ENCODE data around the gene ADGRA3. TPM values are rescaled to one million over a fixed set of nuclear protein-coding genes. Genes with fewer than 3 reads are reported as not detected.

ADGRA3 gene
- total RNA-seq, 1 donor from 2014 or later = 18.5 TPM

DNA sequence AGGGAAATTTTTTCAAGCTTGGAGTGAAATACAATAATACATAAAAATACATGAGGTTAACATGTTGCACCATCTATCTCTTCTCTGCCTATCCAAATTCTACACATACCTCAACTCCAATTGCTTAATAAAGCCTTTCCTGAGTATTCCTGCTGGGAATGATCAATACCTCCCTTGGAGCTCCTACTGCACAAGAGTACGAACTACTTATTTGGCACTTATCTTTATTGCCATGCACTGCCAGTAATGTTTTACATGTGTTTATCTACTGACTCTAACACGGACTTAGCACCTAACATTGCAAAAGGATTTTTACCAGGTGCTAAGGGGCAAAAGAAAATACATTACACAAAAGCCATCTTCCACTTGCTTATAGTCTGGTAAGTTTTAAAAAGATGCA lies 80.2 kb downstream of the ADGRA3 start:
- H3K4me1 ChIP-seq = no peaks in the 10 kb centered on the region
- H3K4me3 ChIP-seq = no peak overlapping the region
- TF ChIP-seq, protein P1, sequence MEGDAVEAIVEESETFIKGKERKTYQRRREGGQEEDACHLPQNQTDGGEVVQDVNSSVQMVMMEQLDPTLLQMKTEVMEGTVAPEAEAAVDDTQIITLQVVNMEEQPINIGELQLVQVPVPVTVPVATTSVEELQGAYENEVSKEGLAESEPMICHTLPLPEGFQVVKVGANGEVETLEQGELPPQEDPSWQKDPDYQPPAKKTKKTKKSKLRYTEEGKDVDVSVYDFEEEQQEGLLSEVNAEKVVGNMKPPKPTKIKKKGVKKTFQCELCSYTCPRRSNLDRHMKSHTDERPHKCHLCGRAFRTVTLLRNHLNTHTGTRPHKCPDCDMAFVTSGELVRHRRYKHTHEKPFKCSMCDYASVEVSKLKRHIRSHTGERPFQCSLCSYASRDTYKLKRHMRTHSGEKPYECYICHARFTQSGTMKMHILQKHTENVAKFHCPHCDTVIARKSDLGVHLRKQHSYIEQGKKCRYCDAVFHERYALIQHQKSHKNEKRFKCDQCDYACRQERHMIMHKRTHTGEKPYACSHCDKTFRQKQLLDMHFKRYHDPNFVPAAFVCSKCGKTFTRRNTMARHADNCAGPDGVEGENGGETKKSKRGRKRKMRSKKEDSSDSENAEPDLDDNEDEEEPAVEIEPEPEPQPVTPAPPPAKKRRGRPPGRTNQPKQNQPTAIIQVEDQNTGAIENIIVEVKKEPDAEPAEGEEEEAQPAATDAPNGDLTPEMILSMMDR (IDR thresholded peaks at IDR 0.05) = no peak
- no peaks in the 10 kb centered on the region for H3K9me3 ChIP-seq
- H3K36me3 ChIP-seq = no peaks in the 10 kb centered on the region
- ATAC-seq (no peak), DNase-seq (no peak)
- no peaks in the 10 kb centered on the region for H3K27me3 ChIP-seq
- intact Hi-C loops (cut with DNase I) = no loop called here
- no peak overlapping the region for H3K27ac ChIP-seq

DNA sequence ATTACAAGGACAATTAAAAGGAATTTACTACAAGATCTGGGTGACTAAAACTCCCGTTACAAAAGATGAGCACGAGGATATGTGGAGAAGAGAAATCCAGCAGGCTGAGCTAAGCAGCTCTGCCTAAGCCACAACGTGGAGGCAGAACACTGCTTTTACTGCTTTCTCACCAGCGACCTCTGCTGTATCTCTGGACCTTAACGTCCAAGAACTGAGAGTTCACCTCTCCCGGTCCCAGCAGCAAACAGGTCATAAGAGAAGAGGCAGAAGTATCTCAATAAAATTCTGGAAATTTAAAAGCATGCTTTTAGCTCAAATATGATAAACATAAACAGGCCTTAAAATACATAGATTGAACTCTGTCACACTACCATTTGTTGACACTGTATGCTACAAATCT lies 81.0 kb downstream of the ADGRA3 start:
- Histone ChIP-seq H3K27ac (no peak overlapping the region), H3K9me3 (no peaks in the 10 kb centered on the region), H3K36me3 (no peaks in the 10 kb centered on the region), H3K4me1 (no peaks in the 10 kb centered on the region), H3K4me3 (no peak overlapping the region), H3K27me3 (no peaks in the 10 kb centered on the region)
- intact Hi-C loops (cut with DNase I) = no loop called here
- DNase-seq = no peak
- TF ChIP-seq, protein P1 (IDR thresholded peaks at IDR 0.05) = no peak
- peak; percentile 57 for ATAC-seq

- Histone ChIP-seq H3K27ac (no peak overlapping the region), H3K27me3 (no peaks in the 10 kb centered on the region), H3K4me1 (no peaks in the 10 kb centered on the region), H3K9me3 (no peaks in the 10 kb centered on the region), H3K36me3 (no peaks in the 10 kb centered on the region), H3K4me3 (no peak overlapping the region)
- ATAC-seq (no peak), DNase-seq (no peak)
- intact Hi-C loops (cut with DNase I) = no loop called here
- TF ChIP-seq, protein P1 (IDR thresholded peaks at IDR 0.05) = no peak
Observed at GRCh38 chr4:22430626-22431025, 85.2 kb downstream of the ADGRA3 start.

DNA sequence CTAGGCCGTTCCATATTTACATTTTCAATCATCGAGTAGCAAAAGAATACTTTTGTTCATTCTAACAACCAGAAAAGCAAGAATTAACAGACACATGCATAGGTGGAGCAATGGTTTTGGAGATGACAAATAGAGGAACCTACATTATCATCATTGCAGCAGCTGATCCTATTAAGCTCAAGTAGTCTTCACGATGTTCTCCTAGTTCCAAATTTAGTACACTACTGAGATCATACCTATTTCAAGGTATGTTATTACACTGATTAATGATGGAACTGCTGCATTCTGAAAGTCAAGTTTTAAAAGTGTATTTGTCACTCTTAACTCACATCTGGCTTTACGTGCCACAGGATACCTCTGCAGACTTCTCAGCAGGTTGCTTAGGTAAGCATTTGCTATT lies 87.4 kb downstream of the ADGRA3 start:
- Histone ChIP-seq H3K27ac (no peak overlapping the region), H3K4me3 (no peak overlapping the region), H3K36me3 (no peaks in the 10 kb centered on the region), H3K27me3 (no peaks in the 10 kb centered on the region), H3K4me1 (no peaks in the 10 kb centered on the region), H3K9me3 (no peaks in the 10 kb centered on the region)
- TF ChIP-seq, protein P1 (IDR thresholded peaks at IDR 0.05) = no peak
- no peak for DNase-seq
- intact Hi-C loops (cut with DNase I) = no loop called here
- ATAC-seq = no peak

GRCh38 chr4:22427675-22428074 lies 88.2 kb downstream of the ADGRA3 start:
- TF ChIP-seq, protein P1 (IDR thresholded peaks at IDR 0.05) = no peak
- Histone ChIP-seq H3K4me3 (no peak overlapping the region), H3K4me1 (no peaks in the 10 kb centered on the region), H3K36me3 (no peaks in the 10 kb centered on the region), H3K27ac (no peak overlapping the region), H3K27me3 (no peaks in the 10 kb centered on the region), H3K9me3 (no peaks in the 10 kb centered on the region)
- intact Hi-C loops (cut with DNase I) = no loop called here
- DNase-seq = no peak
- ATAC-seq = no peak

- no peak for ATAC-seq
- no peaks in the 10 kb centered on the region for H3K4me1 ChIP-seq
- DNase-seq = no peak
- TF ChIP-seq, protein P1 (IDR thresholded peaks at IDR 0.05) = no peak
- H3K27ac ChIP-seq = no peak overlapping the region
- intact Hi-C loops (cut with DNase I) = no loop called here
- no peaks in the 10 kb centered on the region for H3K27me3 ChIP-seq
- no peaks in the 10 kb centered on the region for H3K36me3 ChIP-seq
- no peaks in the 10 kb centered on the region for H3K9me3 ChIP-seq
- no peak overlapping the region for H3K4me3 ChIP-seq
Observed at GRCh38 chr4:22420291-22420690, 95.6 kb downstream of the ADGRA3 start.
